GM23248 (cell line): ENCODE data around the gene AQP2.

Experiments
- EZH2 ChIP-seq: fragments of 200-600 bp; sonication (generic); IDR thresholded peaks from 2 replicates; pipeline ENCODE4 v1.6.1; 2018; ENCODE audit warnings: antibody characterized with exemption, mild to moderate bottlenecking; ENCODE audit not compliant: insufficient read depth, poor library complexity, severe bottlenecking
- EZH2phosphoT487 ChIP-seq: fragments of 200-600 bp; sonication (generic); IDR thresholded peaks from 2 replicates; pipeline ENCODE4 v1.6.1; 2018; ENCODE audit warnings: antibody characterized with exemption, moderate library complexity, mild to moderate bottlenecking, low read depth; ENCODE audit not compliant: insufficient read depth

DNA sequence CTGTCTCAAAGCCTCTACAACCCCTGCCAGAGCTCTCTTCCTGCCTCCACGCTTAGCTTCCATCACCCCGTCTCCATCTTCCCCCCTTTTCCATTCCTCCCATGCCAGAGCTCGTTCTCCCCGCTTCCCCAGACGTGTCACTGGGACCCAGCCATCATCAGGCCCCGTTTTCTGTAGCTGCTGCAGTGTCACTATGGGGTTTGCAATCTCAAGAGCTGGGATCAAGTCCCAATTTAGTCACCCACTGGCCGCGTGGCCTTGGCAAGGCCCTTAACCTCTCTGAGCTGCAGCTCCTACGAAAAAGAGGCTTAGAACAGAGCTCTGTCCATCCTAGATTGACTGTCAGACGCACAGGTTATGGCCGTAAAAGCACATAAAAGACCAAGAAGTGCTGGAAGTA lies 45.9 kb upstream of the AQP2 start:
- TF ChIP-seq EZH2 (no peak), EZH2phosphoT487 (no peak)
